Astrocyte (in vitro differentiated cells and primary cell): ENCODE measurements around the gene BMP7. TPM values are rescaled to one million over a fixed set of nuclear protein-coding genes. Genes with fewer than 3 reads are reported as not detected.

ENCODE experiments used
- DNase-seq: peaks from one replicate; pipeline ENCODE4 v3.0.0-alpha.2; 2010; ENCODE audit warnings: low read depth
- FAIRE-seq: peaks from 2 replicates; lab custom pipeline; 2011; peaks lifted over from hg19 to GRCh38; lab: Jason Lieb, UNC
- H2AFZ ChIP-seq: 2 replicates; pipeline ENCODE4 v1.6.0; 2012; ENCODE audit warnings: low read depth, low read length, inconsistent platforms
- H3K27ac ChIP-seq: 2 replicates; pipeline ENCODE4 v1.5.1; 2011; ENCODE audit warnings: low read depth, low read length, inconsistent platforms
- H3K27me3 ChIP-seq: 2 replicates; pipeline ENCODE4 v1.6.0; 2011; ENCODE audit warnings: low read length, inconsistent platforms; ENCODE audit not compliant: insufficient read depth
- H3K36me3 ChIP-seq: 2 replicates; pipeline ENCODE4 v1.5.1; 2011; ENCODE audit warnings: low read length, inconsistent platforms; ENCODE audit not compliant: insufficient read depth
- H3K4me1 ChIP-seq: 2 replicates; pipeline ENCODE4 v1.5.1; 2011; ENCODE audit warnings: low read length, inconsistent platforms; ENCODE audit not compliant: insufficient read depth
- H3K4me2 ChIP-seq: 2 replicates; pipeline ENCODE4 v1.6.0; 2012; ENCODE audit warnings: low read length, inconsistent platforms
- H3K4me3 ChIP-seq: 2 replicates; pipeline ENCODE4 v1.5.1; 2011; ENCODE audit warnings: low read depth, mild to moderate bottlenecking, low read length, inconsistent platforms; ENCODE audit not compliant: insufficient read depth
- H3K79me2 ChIP-seq: 2 replicates; pipeline ENCODE4 v1.6.0; 2012; ENCODE audit warnings: mild to moderate bottlenecking, low read length, inconsistent platforms; ENCODE audit not compliant: insufficient read depth
- H3K9ac ChIP-seq: 2 replicates; pipeline ENCODE4 v1.6.0; 2012; ENCODE audit warnings: mild to moderate bottlenecking, low read length, inconsistent platforms
- H3K9me3 ChIP-seq: 2 replicates; pipeline ENCODE4 v1.5.1; 2012; ENCODE audit warnings: low read depth, mild to moderate bottlenecking, low read length, inconsistent platforms; ENCODE audit not compliant: insufficient read depth
- H4K20me1 ChIP-seq: 2 replicates; pipeline ENCODE4 v1.6.0; 2012; ENCODE audit warnings: low read length, inconsistent platforms; ENCODE audit not compliant: insufficient read depth
- H3K27ac Mint-ChIP-seq: one replicate; pipeline ENCODE4 v1.8.0; 2021; ENCODE audit warnings: mild to moderate bottlenecking, mixed read lengths; ENCODE audit not compliant: unreplicated experiment
- H3K27me3 Mint-ChIP-seq: one replicate; pipeline ENCODE4 v1.8.0; 2021; ENCODE audit warnings: low read depth, mixed read lengths; ENCODE audit not compliant: unreplicated experiment
- H3K36me3 Mint-ChIP-seq: one replicate; pipeline ENCODE4 v1.8.0; 2021; ENCODE audit warnings: low read depth, mixed read lengths; ENCODE audit not compliant: unreplicated experiment
- H3K4me1 Mint-ChIP-seq: one replicate; pipeline ENCODE4 v1.8.0; 2021; ENCODE audit warnings: low read depth, mixed read lengths; ENCODE audit not compliant: unreplicated experiment
- H3K4me3 Mint-ChIP-seq: one replicate; pipeline ENCODE4 v1.8.0; 2021; ENCODE audit warnings: mild to moderate bottlenecking, moderate library complexity, mixed read lengths; ENCODE audit not compliant: unreplicated experiment
- H3K9me3 Mint-ChIP-seq: one replicate; pipeline ENCODE4 v1.8.0; 2021; ENCODE audit warnings: mild to moderate bottlenecking, mixed read lengths; ENCODE audit not compliant: unreplicated experiment
- CTCF ChIP-seq: IDR thresholded peaks from 2 replicates; pipeline ENCODE4 v1.5.1; 2011; ENCODE audit warnings: low read depth, mild to moderate bottlenecking, inconsistent platforms, low read length, moderate library complexity; ENCODE audit not compliant: insufficient read depth
- EZH2 ChIP-seq: IDR thresholded peaks from 2 replicates; pipeline ENCODE4 v1.6.1; 2012; ENCODE audit warnings: mild to moderate bottlenecking, low read length, inconsistent platforms; ENCODE audit not compliant: insufficient read depth
- total RNA-seq: library from RNA; stranded (reverse); gene quantifications from 2 replicates; pipeline ENCODE4 v1.2.1, GENCODE V29; 2021

Gene BMP7
- total RNA-seq, 1 donor from 2014 or later = 15.3 TPM

GRCh38 chr20:57170343-57170742 lies 96.1 kb downstream of the BMP7 start:
- FAIRE-seq (no peak), DNase-seq (no peak)
- H3K27me3 Mint-ChIP-seq = peaks cover 14% of the 10 kb centered on the region
- no peaks in the 10 kb centered on the region for H3K27me3 ChIP-seq
- no peaks in the 10 kb centered on the region for H3K36me3 ChIP-seq
- H3K4me2 ChIP-seq = no peak overlapping the region
- H3K36me3 Mint-ChIP-seq = peaks cover 10% of the 10 kb centered on the region
- no peak overlapping the region for H3K27ac ChIP-seq
- TF ChIP-seq CTCF (no peak), EZH2 (no peak)
- H3K9me3 Mint-ChIP-seq = no peaks in the 10 kb centered on the region
- no peaks in the 10 kb centered on the region for H3K4me1 ChIP-seq
- H4K20me1 ChIP-seq = no peaks in the 10 kb centered on the region
- no peak overlapping the region for H2AFZ ChIP-seq
- no peaks in the 10 kb centered on the region for H3K79me2 ChIP-seq
- H3K4me1 Mint-ChIP-seq = peaks cover 4% of the 10 kb centered on the region
- no peak overlapping the region for H3K4me3 Mint-ChIP-seq
- H3K9ac ChIP-seq = no peak overlapping the region
- H3K9me3 ChIP-seq = no peaks in the 10 kb centered on the region
- no peak overlapping the region for H3K27ac Mint-ChIP-seq
- no peak overlapping the region for H3K4me3 ChIP-seq

GRCh38 chr20:57169162-57169561 lies 97.3 kb downstream of the BMP7 start:
- no peak overlapping the region for H3K4me2 ChIP-seq
- H3K27ac ChIP-seq = no peak overlapping the region
- no peaks in the 10 kb centered on the region for H3K79me2 ChIP-seq
- no peak overlapping the region for H3K27ac Mint-ChIP-seq
- H3K27me3 Mint-ChIP-seq = peaks cover 14% of the 10 kb centered on the region
- H3K9me3 Mint-ChIP-seq = peaks cover 5% of the 10 kb centered on the region
- H3K27me3 ChIP-seq = no peaks in the 10 kb centered on the region
- H2AFZ ChIP-seq = no peak overlapping the region
- no peak overlapping the region for H3K4me3 Mint-ChIP-seq
- TF ChIP-seq CTCF (no peak), EZH2 (no peak)
- H3K4me1 ChIP-seq = no peaks in the 10 kb centered on the region
- H3K4me3 ChIP-seq = no peak overlapping the region
- no peak for FAIRE-seq
- H3K9ac ChIP-seq = no peak overlapping the region
- DNase-seq = no peak
- H3K36me3 ChIP-seq = no peaks in the 10 kb centered on the region
- H4K20me1 ChIP-seq = no peaks in the 10 kb centered on the region
- H3K4me1 Mint-ChIP-seq = peaks cover 4% of the 10 kb centered on the region
- no peaks in the 10 kb centered on the region for H3K9me3 ChIP-seq
- peaks cover 10% of the 10 kb centered on the region for H3K36me3 Mint-ChIP-seq

- H3K27ac ChIP-seq = no peak overlapping the region
- no peak overlapping the region for H3K27ac Mint-ChIP-seq
- no peaks in the 10 kb centered on the region for H3K36me3 ChIP-seq
- no peak overlapping the region for H3K4me2 ChIP-seq
- peaks cover 4% of the 10 kb centered on the region for H3K4me1 Mint-ChIP-seq
- H3K9me3 ChIP-seq = no peaks in the 10 kb centered on the region
- no peaks in the 10 kb centered on the region for H4K20me1 ChIP-seq
- no peaks in the 10 kb centered on the region for H3K27me3 ChIP-seq
- peaks cover 11% of the 10 kb centered on the region for H3K9me3 Mint-ChIP-seq
- no peak overlapping the region for H3K4me3 ChIP-seq
- FAIRE-seq (no peak), DNase-seq (no peak)
- no peak overlapping the region for H3K9ac ChIP-seq
- no peaks in the 10 kb centered on the region for H3K4me1 ChIP-seq
- no peak overlapping the region for H2AFZ ChIP-seq
- peaks cover 10% of the 10 kb centered on the region for H3K36me3 Mint-ChIP-seq
- no peak for TF ChIP-seq EZH2
- no peak for TF ChIP-seq CTCF
- no peaks in the 10 kb centered on the region for H3K79me2 ChIP-seq
- H3K27me3 Mint-ChIP-seq = peaks cover 17% of the 10 kb centered on the region
- no peak overlapping the region for H3K4me3 Mint-ChIP-seq
Measured at GRCh38 chr20:57167971-57168701, 98.3 kb downstream of the BMP7 start.
